ENCODE data around the gene NTN3. TPM values are rescaled to one million over a fixed set of nuclear protein-coding genes. Genes with fewer than 3 reads are reported as not detected.

Gene NTN3
- total RNA-seq, 1 experiment from 2014 or later = 0.39 TPM

DNA sequence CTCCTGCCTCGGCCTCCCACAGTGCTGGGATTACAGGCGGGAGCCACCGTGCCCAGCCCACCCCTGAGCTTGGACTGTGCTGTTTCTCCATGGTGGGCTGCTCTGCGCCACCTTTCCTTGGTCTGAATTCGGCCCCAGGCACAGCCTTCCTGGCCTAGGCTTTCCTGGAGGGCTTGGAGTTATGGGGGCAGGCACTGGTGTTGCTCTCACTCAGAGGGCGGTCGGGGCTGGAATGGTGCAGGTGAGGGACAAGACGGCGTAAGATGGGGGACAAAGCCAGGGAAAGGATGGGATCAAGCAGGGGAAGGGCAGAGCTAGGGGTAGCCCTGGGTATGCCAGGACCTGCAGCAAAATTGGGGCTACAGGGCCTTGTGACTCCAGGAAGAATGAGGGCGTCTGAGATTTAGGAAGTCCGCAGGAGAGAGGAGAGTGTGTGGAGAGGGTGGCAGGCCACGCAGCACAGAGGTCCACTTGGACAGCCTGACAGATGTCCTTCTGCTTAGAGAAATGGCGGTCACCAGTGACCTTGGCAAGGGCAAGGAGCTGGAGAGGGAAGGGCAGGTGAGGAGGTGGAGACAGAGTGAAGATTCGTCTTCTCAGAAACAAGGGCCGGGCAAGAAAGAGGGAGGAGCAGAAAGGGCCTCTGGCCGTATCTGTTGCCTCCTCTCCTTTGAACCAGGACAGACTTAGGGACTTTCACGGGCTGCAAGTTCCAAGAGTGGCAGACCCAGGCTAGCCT, 41.1 kb downstream of the NTN3 start:
- H3K9me3 Mint-ChIP-seq (ENCODE audit: unreplicated experiment) = no peaks in the 10 kb centered on the region
- H3K36me3 Mint-ChIP-seq (ENCODE audit: insufficient read depth, unreplicated experiment) = peaks cover 39% of the 10 kb centered on the region
- peak overlapping the region; percentile 74 for H3K27ac Mint-ChIP-seq (ENCODE audit: unreplicated experiment)
- H3K27me3 ChIP-seq (replicated peaks; ENCODE audit: control insufficient read depth, insufficient read depth, low read length) = no peaks in the 10 kb centered on the region
- TF ChIP-seq, protein P1, sequence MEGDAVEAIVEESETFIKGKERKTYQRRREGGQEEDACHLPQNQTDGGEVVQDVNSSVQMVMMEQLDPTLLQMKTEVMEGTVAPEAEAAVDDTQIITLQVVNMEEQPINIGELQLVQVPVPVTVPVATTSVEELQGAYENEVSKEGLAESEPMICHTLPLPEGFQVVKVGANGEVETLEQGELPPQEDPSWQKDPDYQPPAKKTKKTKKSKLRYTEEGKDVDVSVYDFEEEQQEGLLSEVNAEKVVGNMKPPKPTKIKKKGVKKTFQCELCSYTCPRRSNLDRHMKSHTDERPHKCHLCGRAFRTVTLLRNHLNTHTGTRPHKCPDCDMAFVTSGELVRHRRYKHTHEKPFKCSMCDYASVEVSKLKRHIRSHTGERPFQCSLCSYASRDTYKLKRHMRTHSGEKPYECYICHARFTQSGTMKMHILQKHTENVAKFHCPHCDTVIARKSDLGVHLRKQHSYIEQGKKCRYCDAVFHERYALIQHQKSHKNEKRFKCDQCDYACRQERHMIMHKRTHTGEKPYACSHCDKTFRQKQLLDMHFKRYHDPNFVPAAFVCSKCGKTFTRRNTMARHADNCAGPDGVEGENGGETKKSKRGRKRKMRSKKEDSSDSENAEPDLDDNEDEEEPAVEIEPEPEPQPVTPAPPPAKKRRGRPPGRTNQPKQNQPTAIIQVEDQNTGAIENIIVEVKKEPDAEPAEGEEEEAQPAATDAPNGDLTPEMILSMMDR (IDR thresholded peaks at IDR 0.05; ENCODE audit: insufficient read depth in 1 of 2, low read depth in 1 of 2, low read length in 1 of 2, severe bottlenecking in 1 of 2, unreplicated experiment in 1 of 2) = no peak
- H3K36me3 ChIP-seq (ENCODE audit: control insufficient read depth, insufficient read depth, low read length) = peaks cover 3% of the 10 kb centered on the region
- ChIA-PET CTCF (interaction anchor here (0.6 to 2.1 kb wide), 3 partner anchors 11 to 20 kb away, joined by 3 to 8 read pairs (median 8); no protein-coding TSS in a partner anchor), POLR2A (no interaction called here)
- no peaks in the 10 kb centered on the region for H3K27me3 Mint-ChIP-seq (ENCODE audit: insufficient read depth, unreplicated experiment)
- intact Hi-C loops (cut with micrococcal nuclease; ENCODE audit: unreplicated experiment) = no loop called here
- BruUV-seq (replicated peaks) = no TSS peak
- H3K4me1 Mint-ChIP-seq (ENCODE audit: low read depth, unreplicated experiment) = peaks cover 22% of the 10 kb centered on the region
- H3K9me3 ChIP-seq = no peaks in the 10 kb centered on the region
- DNase-seq = no peak
- H3K4me1 ChIP-seq = peaks cover 17% of the 10 kb centered on the region
- H3K4me3 ChIP-seq (ENCODE audit: low read depth, low read length) = no peak overlapping the region
- peak overlapping the region; percentile 86 for H3K4me3 Mint-ChIP-seq (ENCODE audit: unreplicated experiment)

DNA sequence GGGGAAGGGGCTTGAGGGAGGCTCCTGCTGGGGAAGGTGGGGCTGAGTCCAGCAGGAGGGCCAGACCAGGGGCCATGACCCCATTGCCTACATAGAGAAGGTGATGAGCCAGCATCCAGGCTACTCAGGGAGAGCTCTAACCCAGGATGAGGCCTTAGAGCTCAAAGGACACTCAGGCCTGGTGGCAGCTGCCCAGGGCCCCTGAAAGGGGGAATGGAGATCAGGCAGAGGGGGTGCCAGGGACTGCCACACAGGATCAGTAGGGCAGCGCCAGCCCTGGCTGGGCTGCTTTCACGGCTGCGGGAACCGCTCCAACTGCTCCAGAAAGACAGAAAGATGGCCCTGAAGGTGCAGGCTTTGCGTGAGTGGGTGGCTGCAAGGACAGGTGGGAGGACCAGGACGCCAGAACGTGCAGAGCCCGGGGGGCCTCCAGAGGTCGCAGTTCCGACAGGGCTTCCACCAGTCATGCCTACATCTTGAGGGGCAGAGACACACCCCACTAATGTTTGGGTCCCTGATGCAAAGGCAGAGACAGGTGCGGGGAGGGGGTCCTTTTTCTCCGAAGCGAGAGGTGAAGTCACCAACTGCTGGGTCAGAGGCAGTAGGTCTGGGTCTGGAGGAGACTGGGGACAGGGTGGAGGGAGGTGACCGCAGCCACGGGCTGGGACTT, 41.8 kb downstream of the NTN3 start:
- POLR2A ChIA-PET = interaction anchor here (0.5 kb wide), 1 partner anchor 36 kb away, joined by 4 read pairs; no protein-coding TSS in a partner anchor
- Mint-ChIP-seq H3K4me3 (ENCODE audit: unreplicated experiment) (peak overlapping the region; percentile 86), H3K9me3 (ENCODE audit: unreplicated experiment) (no peaks in the 10 kb centered on the region), H3K4me1 (ENCODE audit: low read depth, unreplicated experiment) (peaks cover 27% of the 10 kb centered on the region), H3K27me3 (ENCODE audit: insufficient read depth, unreplicated experiment) (no peaks in the 10 kb centered on the region), H3K27ac (ENCODE audit: unreplicated experiment) (peak overlapping the region; percentile 74), H3K36me3 (ENCODE audit: insufficient read depth, unreplicated experiment) (peaks cover 46% of the 10 kb centered on the region)
- Histone ChIP-seq H3K4me3 (ENCODE audit: low read depth, low read length) (peak overlapping the region; percentile 38), H3K36me3 (ENCODE audit: control insufficient read depth, insufficient read depth, low read length) (peaks cover 3% of the 10 kb centered on the region), H3K9me3 (no peaks in the 10 kb centered on the region), H3K27me3 (replicated peaks; ENCODE audit: control insufficient read depth, insufficient read depth, low read length) (no peaks in the 10 kb centered on the region), H3K4me1 (peaks cover 17% of the 10 kb centered on the region)
- intact Hi-C loops (cut with micrococcal nuclease; ENCODE audit: unreplicated experiment) = no loop called here
- CTCF ChIA-PET = interaction anchor here (0.6 to 2.1 kb wide), 3 partner anchors 11 to 20 kb away, joined by 3 to 8 read pairs (median 8); no protein-coding TSS in a partner anchor
- peak in 1 of 2 experiments; percentile 54 for DNase-seq
- TF ChIP-seq, protein P1 (IDR thresholded peaks at IDR 0.05; ENCODE audit: insufficient read depth in 1 of 2, low read depth in 1 of 2, low read length in 1 of 2, severe bottlenecking in 1 of 2, unreplicated experiment in 1 of 2) = peak; percentile 16 to 36
- BruUV-seq (replicated peaks) = TSS peak; percentile 74

Data from Caco-2 (cell line).